GM23338 (cell line): ENCODE results near the gene CDAN1.

ENCODE experiments used
- CREB1 ChIP-seq: fragments of 250-450 bp; sonication (Bioruptor Pico); IDR thresholded peaks from 2 replicates; pipeline ENCODE4 v1.5.0; 2020; ENCODE audit warnings: low read depth, mild to moderate bottlenecking, moderate library complexity
- EZH2 ChIP-seq: fragments of 200-600 bp; sonication (generic); IDR thresholded peaks from one replicate; pipeline ENCODE4 v1.8.0; 2017; ENCODE audit warnings: antibody characterized with exemption, mild to moderate bottlenecking, low read depth; ENCODE audit not compliant: unreplicated experiment
- EZH2phosphoT487 ChIP-seq: fragments of 200-600 bp; sonication (generic); IDR thresholded peaks from one replicate; pipeline ENCODE4 v1.8.1; 2018; ENCODE audit warnings: antibody characterized with exemption; ENCODE audit not compliant: unreplicated experiment
- REST ChIP-seq: IDR thresholded peaks from one replicate; pipeline ENCODE4 v1.6.1; 2018; ENCODE audit warnings: antibody characterized with exemption; ENCODE audit not compliant: unreplicated experiment
- TF ChIP-seq, protein P1 (sequence below), 2 experiments: fragments of 200-600 bp in 1 of 2; sonication (generic) in 1 of 2; conservative IDR thresholded peaks; 2 replicates each; pipeline versions ENCODE4 v1.5.1 to v1.6.1; 2016 to 2017; ENCODE audit warnings: antibody characterized with exemption in 2 of 2, low read depth in 2 of 2, mild to moderate bottlenecking in 2 of 2, moderate library complexity in 1 of 2
- TF ChIP-seq, protein P2 (sequence below): fragments of 250-450 bp; sonication (Bioruptor Pico); IDR thresholded peaks from 2 replicates; pipeline ENCODE4 v1.5.0; 2020; ENCODE audit warnings: mild to moderate bottlenecking, moderate library complexity

- TF ChIP-seq, protein P1, sequence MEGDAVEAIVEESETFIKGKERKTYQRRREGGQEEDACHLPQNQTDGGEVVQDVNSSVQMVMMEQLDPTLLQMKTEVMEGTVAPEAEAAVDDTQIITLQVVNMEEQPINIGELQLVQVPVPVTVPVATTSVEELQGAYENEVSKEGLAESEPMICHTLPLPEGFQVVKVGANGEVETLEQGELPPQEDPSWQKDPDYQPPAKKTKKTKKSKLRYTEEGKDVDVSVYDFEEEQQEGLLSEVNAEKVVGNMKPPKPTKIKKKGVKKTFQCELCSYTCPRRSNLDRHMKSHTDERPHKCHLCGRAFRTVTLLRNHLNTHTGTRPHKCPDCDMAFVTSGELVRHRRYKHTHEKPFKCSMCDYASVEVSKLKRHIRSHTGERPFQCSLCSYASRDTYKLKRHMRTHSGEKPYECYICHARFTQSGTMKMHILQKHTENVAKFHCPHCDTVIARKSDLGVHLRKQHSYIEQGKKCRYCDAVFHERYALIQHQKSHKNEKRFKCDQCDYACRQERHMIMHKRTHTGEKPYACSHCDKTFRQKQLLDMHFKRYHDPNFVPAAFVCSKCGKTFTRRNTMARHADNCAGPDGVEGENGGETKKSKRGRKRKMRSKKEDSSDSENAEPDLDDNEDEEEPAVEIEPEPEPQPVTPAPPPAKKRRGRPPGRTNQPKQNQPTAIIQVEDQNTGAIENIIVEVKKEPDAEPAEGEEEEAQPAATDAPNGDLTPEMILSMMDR (conservative IDR thresholded peaks at IDR 0.05; ENCODE audit: low read depth in 2 of 2): no peak
- no peak for TF ChIP-seq REST
- no peak for TF ChIP-seq EZH2phosphoT487
- TF ChIP-seq EZH2: no peak
- TF ChIP-seq CREB1 (CRISPR knock-in tag): no peak
- TF ChIP-seq, protein P2, sequence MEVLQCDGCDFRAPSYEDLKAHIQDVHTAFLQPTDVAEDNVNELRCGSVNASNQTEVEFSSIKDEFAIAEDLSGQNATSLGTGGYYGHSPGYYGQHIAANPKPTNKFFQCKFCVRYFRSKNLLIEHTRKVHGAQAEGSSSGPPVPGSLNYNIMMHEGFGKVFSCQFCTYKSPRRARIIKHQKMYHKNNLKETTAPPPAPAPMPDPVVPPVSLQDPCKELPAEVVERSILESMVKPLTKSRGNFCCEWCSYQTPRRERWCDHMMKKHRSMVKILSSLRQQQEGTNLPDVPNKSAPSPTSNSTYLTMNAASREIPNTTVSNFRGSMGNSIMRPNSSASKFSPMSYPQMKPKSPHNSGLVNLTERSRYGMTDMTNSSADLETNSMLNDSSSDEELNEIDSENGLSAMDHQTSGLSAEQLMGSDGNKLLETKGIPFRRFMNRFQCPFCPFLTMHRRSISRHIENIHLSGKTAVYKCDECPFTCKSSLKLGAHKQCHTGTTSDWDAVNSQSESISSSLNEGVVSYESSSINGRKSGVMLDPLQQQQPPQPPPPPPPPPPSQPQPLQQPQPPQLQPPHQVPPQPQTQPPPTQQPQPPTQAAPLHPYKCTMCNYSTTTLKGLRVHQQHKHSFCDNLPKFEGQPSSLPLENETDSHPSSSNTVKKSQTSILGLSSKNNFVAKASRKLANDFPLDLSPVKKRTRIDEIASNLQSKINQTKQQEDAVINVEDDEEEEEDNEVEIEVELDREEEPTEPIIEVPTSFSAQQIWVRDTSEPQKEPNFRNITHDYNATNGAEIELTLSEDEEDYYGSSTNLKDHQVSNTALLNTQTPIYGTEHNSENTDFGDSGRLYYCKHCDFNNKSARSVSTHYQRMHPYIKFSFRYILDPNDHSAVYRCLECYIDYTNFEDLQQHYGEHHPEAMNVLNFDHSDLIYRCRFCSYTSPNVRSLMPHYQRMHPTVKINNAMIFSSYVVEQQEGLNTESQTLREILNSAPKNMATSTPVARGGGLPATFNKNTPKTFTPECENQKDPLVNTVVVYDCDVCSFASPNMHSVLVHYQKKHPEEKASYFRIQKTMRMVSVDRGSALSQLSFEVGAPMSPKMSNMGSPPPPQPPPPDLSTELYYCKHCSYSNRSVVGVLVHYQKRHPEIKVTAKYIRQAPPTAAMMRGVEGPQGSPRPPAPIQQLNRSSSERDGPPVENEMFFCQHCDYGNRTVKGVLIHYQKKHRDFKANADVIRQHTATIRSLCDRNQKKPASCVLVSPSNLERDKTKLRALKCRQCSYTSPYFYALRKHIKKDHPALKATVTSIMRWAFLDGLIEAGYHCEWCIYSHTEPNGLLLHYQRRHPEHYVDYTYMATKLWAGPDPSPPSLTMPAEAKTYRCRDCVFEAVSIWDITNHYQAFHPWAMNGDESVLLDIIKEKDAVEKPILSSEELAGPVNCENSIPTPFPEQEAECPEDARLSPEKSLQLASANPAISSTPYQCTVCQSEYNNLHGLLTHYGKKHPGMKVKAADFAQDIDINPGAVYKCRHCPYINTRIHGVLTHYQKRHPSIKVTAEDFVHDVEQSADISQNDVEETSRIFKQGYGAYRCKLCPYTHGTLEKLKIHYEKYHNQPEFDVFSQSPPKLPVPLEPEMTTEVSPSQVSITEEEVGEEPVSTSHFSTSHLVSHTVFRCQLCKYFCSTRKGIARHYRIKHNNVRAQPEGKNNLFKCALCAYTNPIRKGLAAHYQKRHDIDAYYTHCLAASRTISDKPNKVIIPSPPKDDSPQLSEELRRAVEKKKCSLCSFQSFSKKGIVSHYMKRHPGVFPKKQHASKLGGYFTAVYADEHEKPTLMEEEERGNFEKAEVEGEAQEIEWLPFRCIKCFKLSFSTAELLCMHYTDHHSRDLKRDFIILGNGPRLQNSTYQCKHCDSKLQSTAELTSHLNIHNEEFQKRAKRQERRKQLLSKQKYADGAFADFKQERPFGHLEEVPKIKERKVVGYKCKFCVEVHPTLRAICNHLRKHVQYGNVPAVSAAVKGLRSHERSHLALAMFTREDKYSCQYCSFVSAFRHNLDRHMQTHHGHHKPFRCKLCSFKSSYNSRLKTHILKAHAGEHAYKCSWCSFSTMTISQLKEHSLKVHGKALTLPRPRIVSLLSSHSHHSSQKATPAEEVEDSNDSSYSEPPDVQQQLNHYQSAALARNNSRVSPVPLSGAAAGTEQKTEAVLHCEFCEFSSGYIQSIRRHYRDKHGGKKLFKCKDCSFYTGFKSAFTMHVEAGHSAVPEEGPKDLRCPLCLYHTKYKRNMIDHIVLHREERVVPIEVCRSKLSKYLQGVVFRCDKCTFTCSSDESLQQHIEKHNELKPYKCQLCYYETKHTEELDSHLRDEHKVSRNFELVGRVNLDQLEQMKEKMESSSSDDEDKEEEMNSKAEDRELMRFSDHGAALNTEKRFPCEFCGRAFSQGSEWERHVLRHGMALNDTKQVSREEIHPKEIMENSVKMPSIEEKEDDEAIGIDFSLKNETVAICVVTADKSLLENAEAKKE (CRISPR knock-in tag): no peak
Observed at GRCh38 chr15:42719043-42719442, 17.9 kb downstream of the CDAN1 start.
